Caco-2 (cell line): ENCODE results near the gene LDB2. TPM values are rescaled to one million over a fixed set of nuclear protein-coding genes. Genes with fewer than 3 reads are reported as not detected.

Experiments
- BruUV-seq: library from RNA; stranded (reverse); fragments of 400-500 nt; replicated peaks from 2 replicates; lab custom pipeline; 2021; lab: Mats Ljungman, UMichigan
- CTCF ChIA-PET: fragments of 300-600 bp; sonication (Branson Sonifier 250); formaldehyde crosslinking; loops from one replicate; lab custom pipeline; 2022; ENCODE audit warnings: antibody characterized with exemption; lab: Charles Lee
- POLR2A ChIA-PET: fragments of 300-600 bp; sonication (Branson Sonifier 250); formaldehyde crosslinking; loops from one replicate; lab custom pipeline; 2022; ENCODE audit warnings: antibody characterized with exemption; lab: Charles Lee
- DNase-seq, 2 experiments: peaks; one replicate each; pipeline versions ENCODE4 v3.0.0 to v3.0.0-alpha.2; 2020 to 2022
- H3K27me3 ChIP-seq: replicated peaks from 2 replicates; pipeline ENCODE4 v1.6.0; 2011; ENCODE audit warnings: low read length; ENCODE audit not compliant: control insufficient read depth, insufficient read depth
- H3K36me3 ChIP-seq: 2 replicates; pipeline ENCODE4 v1.5.1; 2011; ENCODE audit warnings: low read length; ENCODE audit not compliant: control insufficient read depth, insufficient read depth
- H3K4me1 ChIP-seq: fragments of 250-450 bp; sonication (Bioruptor Pico); 2 replicates; pipeline ENCODE4 v1.5.1; 2020; ENCODE audit warnings: mild to moderate bottlenecking
- H3K4me3 ChIP-seq: 2 replicates; pipeline ENCODE4 v1.5.1; 2011; ENCODE audit warnings: low read depth, mild to moderate bottlenecking, control low read depth, low read length
- H3K9me3 ChIP-seq: fragments of 250-450 bp; sonication (Bioruptor Pico); 2 replicates; pipeline ENCODE4 v1.5.1; 2020; ENCODE audit warnings: mild to moderate bottlenecking, moderate library complexity
- H3K27ac Mint-ChIP-seq: one replicate; pipeline ENCODE4 v1.8.0; 2022; ENCODE audit warnings: mixed read lengths; ENCODE audit not compliant: unreplicated experiment
- H3K27me3 Mint-ChIP-seq: one replicate; pipeline ENCODE4 v1.8.0; 2022; ENCODE audit warnings: mixed read lengths; ENCODE audit not compliant: insufficient read depth, unreplicated experiment
- H3K36me3 Mint-ChIP-seq: one replicate; pipeline ENCODE4 v1.8.0; 2022; ENCODE audit warnings: mild to moderate bottlenecking, mixed read lengths; ENCODE audit not compliant: insufficient read depth, unreplicated experiment
- H3K4me1 Mint-ChIP-seq: one replicate; pipeline ENCODE4 v1.8.0; 2022; ENCODE audit warnings: low read depth, mixed read lengths; ENCODE audit not compliant: unreplicated experiment
- H3K4me3 Mint-ChIP-seq: one replicate; pipeline ENCODE4 v1.8.0; 2022; ENCODE audit warnings: mild to moderate bottlenecking, moderate library complexity, mixed read lengths; ENCODE audit not compliant: unreplicated experiment
- H3K9me3 Mint-ChIP-seq: one replicate; pipeline ENCODE4 v1.8.0; 2022; ENCODE audit warnings: mixed read lengths; ENCODE audit not compliant: unreplicated experiment
- CTCF ChIP-seq, 2 experiments: fragments of 200-600 bp in 1 of 2; IDR thresholded peaks; 1 replicate in 1 of 2; 2 replicates in 1 of 2; pipeline versions ENCODE4 v1.5.1 to v1.8.0; 2011 to 2022; ENCODE audit warnings: antibody characterized with exemption in 1 of 2, control low read depth in 1 of 2, inconsistent platforms in 1 of 2, low read depth in 1 of 2, low read length in 1 of 2, mild to moderate bottlenecking in 1 of 2, moderate library complexity in 1 of 2; ENCODE audit not compliant: insufficient read depth in 1 of 2, severe bottlenecking in 1 of 2, unreplicated experiment in 1 of 2
- intact Hi-C: fragments of 100-400 bp; cut with micrococcal nuclease; formaldehyde crosslinking; loops from one replicate; pipeline ENCODE4 v1.10.0; 2022; ENCODE audit not compliant: unreplicated experiment
- total RNA-seq: library from RNA; stranded (reverse); gene quantifications from 2 replicates; pipeline ENCODE4 v1.2.3, GENCODE V29; 2022

The LDB2 gene
- total RNA-seq, 1 experiment from 2014 or later: not detected

DNA sequence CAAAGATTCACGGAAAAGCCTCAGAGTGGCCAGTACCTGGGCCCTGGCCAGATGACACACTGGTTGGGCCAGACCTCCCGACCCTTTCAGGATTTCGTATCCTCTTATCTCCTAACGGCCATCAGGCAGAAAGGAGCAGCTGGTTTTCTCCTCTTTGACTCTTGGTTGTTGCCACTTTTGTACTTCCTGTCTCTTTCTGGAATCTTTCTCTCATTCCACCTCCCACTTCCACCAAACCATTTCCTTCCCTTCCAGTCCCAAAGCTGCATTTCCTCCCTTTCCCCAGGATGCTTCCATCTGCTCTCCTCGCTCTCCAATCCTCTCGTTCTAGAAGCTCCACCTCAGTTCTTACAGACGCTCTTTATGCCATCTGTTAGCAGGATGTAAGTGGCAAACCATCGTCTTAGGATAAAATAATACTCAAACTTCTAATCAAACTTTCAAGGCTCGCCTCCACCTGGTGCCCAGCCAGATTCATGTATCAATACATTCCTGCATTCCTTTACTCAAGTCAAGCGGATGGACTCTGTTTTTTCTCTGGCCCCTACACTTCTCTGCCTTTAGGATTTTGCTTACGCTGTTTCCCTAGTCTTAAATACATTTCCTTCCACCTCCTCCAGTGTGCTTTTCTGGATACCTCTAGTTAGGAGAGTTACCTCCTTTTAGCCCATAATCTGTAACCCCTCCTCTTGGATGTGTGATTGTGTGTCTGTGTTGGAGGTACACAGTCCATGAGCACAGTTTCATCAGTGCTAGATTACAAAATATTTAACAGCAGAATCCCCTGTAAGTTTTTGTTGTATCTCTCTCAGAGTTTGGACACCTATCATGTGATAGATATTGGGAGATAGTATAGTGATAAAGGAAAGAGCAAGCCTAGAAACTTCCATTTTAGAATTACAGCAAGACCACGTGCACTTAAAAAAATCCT lies 70.4 kb downstream of the LDB2 start:
- ChIA-PET CTCF (no interaction called here), POLR2A (no interaction called here)
- intact Hi-C loops: no loop called here
- Histone ChIP-seq H3K4me1 (no peaks in the 10 kb centered on the region; the same call in 1 of the 2 replicates), H3K36me3 (no peaks in the 10 kb centered on the region), H3K4me3 (no peak overlapping the region), H3K27me3 (no peaks in the 10 kb centered on the region), H3K9me3 (no peaks in the 10 kb centered on the region)
- H3K9me3 Mint-ChIP-seq: no peaks in the 10 kb centered on the region
- H3K27ac Mint-ChIP-seq: no peak overlapping the region
- BruUV-seq: no TSS peak
- H3K36me3 Mint-ChIP-seq: no peaks in the 10 kb centered on the region
- peaks cover 10% of the 10 kb centered on the region for H3K27me3 Mint-ChIP-seq
- no peak overlapping the region for H3K4me3 Mint-ChIP-seq
- DNase-seq: no peak
- TF ChIP-seq CTCF (IDR thresholded peaks at IDR 0.05; ENCODE audit: insufficient read depth in 1 of 2, low read depth in 1 of 2, low read length in 1 of 2, severe bottlenecking in 1 of 2, unreplicated experiment in 1 of 2): no peak
- H3K4me1 Mint-ChIP-seq: no peaks in the 10 kb centered on the region

- CTCF ChIA-PET: no interaction called here
- no peak for DNase-seq
- Mint-ChIP-seq H3K27ac (no peak overlapping the region), H3K4me3 (no peak overlapping the region), H3K9me3 (no peaks in the 10 kb centered on the region), H3K4me1 (no peaks in the 10 kb centered on the region), H3K27me3 (peaks cover 10% of the 10 kb centered on the region), H3K36me3 (no peaks in the 10 kb centered on the region)
- Histone ChIP-seq H3K36me3 (no peaks in the 10 kb centered on the region), H3K9me3 (no peaks in the 10 kb centered on the region), H3K4me3 (no peak overlapping the region), H3K27me3 (no peaks in the 10 kb centered on the region), H3K4me1 (no peaks in the 10 kb centered on the region; the same call in 1 of the 2 replicates)
- BruUV-seq: no TSS peak
- no peak for TF ChIP-seq CTCF (IDR thresholded peaks at IDR 0.05; ENCODE audit: insufficient read depth in 1 of 2, low read depth in 1 of 2, low read length in 1 of 2, severe bottlenecking in 1 of 2, unreplicated experiment in 1 of 2)
- intact Hi-C loops: no loop called here
- POLR2A ChIA-PET: no interaction called here
Measured at GRCh38 chr4:16827045-16827444, 71.4 kb downstream of the LDB2 start.

GRCh38 chr4:16826406-16826910 lies 72.0 kb downstream of the LDB2 start:
- no peak overlapping the region for H3K4me3 ChIP-seq
- BruUV-seq: no TSS peak
- H3K36me3 Mint-ChIP-seq: no peaks in the 10 kb centered on the region
- no peaks in the 10 kb centered on the region for H3K9me3 Mint-ChIP-seq
- no peak overlapping the region for H3K27ac Mint-ChIP-seq
- H3K27me3 ChIP-seq: no peaks in the 10 kb centered on the region
- no peak overlapping the region for H3K4me3 Mint-ChIP-seq
- ChIA-PET POLR2A (no interaction called here), CTCF (no interaction called here)
- H3K4me1 Mint-ChIP-seq: no peaks in the 10 kb centered on the region
- H3K27me3 Mint-ChIP-seq: peaks cover 10% of the 10 kb centered on the region
- H3K4me1 ChIP-seq: no peaks in the 10 kb centered on the region; the same call in 1 of the 2 replicates
- intact Hi-C loops: no loop called here
- no peak for TF ChIP-seq CTCF (IDR thresholded peaks at IDR 0.05; ENCODE audit: insufficient read depth in 1 of 2, low read depth in 1 of 2, low read length in 1 of 2, severe bottlenecking in 1 of 2, unreplicated experiment in 1 of 2)
- DNase-seq: no peak
- H3K36me3 ChIP-seq: no peaks in the 10 kb centered on the region
- no peaks in the 10 kb centered on the region for H3K9me3 ChIP-seq
